Measurements from ENCODE around the gene FMO2.

- TF ChIP-seq CTCF (IDR thresholded peaks at IDR 0.05) = no peak
- no peak for TF ChIP-seq POLR2A (IDR thresholded peaks at IDR 0.05)
- no peak for TF ChIP-seq POLR2AphosphoS5 (IDR thresholded peaks at IDR 0.05)
Observed at GRCh38 chr1:171150156-171150555, 34.9 kb upstream of the FMO2 start.
